PC-9 (cell line): ENCODE measurements around the gene SFSWAP. TPM values are rescaled to one million over a fixed set of nuclear protein-coding genes. Genes with fewer than 3 reads are reported as not detected.
"Not testable (repeated sequence)": the region's sequence is repeated elsewhere in the genome, so short reads cannot be mapped to it uniquely, and the experiment has no call there.

Source experiments
- BruUV-seq: library from RNA; stranded (reverse); fragments of 400-500 nt; replicated peaks from 2 replicates; lab custom pipeline; 2021; lab: Mats Ljungman, UMichigan
- CTCF ChIA-PET: fragments of 300-600 bp; sonication (Branson Sonifier 250); formaldehyde crosslinking; loops from one replicate; lab custom pipeline; 2022; ENCODE audit warnings: antibody characterized with exemption; lab: Charles Lee
- POLR2A ChIA-PET: fragments of 300-600 bp; sonication (Branson Sonifier 250); formaldehyde crosslinking; loops from one replicate; lab custom pipeline; 2022; ENCODE audit warnings: antibody characterized with exemption; ENCODE audit not compliant: unreplicated experiment; lab: Charles Lee
- DNase-seq, 2 experiments: peaks; one replicate each; pipeline versions ENCODE4 v3.0.0 to v3.0.0-alpha.2; 2015 to 2022; ENCODE audit warnings: mixed read lengths in 1 of 2
- H2AFZ ChIP-seq: fragments of 200-600 bp; sonication (generic); 2 replicates; pipeline ENCODE4 v1.8.1; 2017; ENCODE audit warnings: antibody characterized with exemption
- H3F3A ChIP-seq: fragments of 200-600 bp; sonication (generic); 2 replicates; pipeline ENCODE4 v1.8.1; 2017; ENCODE audit warnings: antibody characterized with exemption, mild to moderate bottlenecking, low read depth; ENCODE audit not compliant: insufficient read depth
- H3K27ac ChIP-seq: fragments of 200-600 bp; sonication (generic); 2 replicates; pipeline ENCODE4 v1.6.1; 2016; ENCODE audit warnings: mixed run types
- H3K27me3 ChIP-seq: fragments of 200-600 bp; sonication (generic); 2 replicates; pipeline ENCODE4 v1.6.1; 2016; ENCODE audit warnings: low read depth, mixed run types; ENCODE audit not compliant: insufficient read depth
- H3K36me3 ChIP-seq: fragments of 200-600 bp; sonication (generic); 2 replicates; pipeline ENCODE4 v1.6.1; 2016; ENCODE audit warnings: low read depth, mixed run types
- H3K4me1 ChIP-seq: fragments of 200-600 bp; sonication (generic); replicated peaks from 2 replicates; pipeline ENCODE4 v1.6.1; 2016; ENCODE audit warnings: mixed run types; ENCODE audit not compliant: insufficient read depth
- H3K4me2 ChIP-seq: fragments of 200-600 bp; sonication (generic); 2 replicates; pipeline ENCODE4 v1.6.1; 2017; ENCODE audit warnings: mixed run types
- H3K4me3 ChIP-seq: fragments of 200-600 bp; sonication (generic); 2 replicates; pipeline ENCODE4 v1.6.1; 2016; ENCODE audit warnings: mixed run types
- H3K79me2 ChIP-seq: fragments of 200-600 bp; sonication (generic); 2 replicates; pipeline ENCODE4 v1.6.1; 2017; ENCODE audit warnings: low read depth, mixed run types
- H3K9me2 ChIP-seq: fragments of 200-600 bp; sonication (generic); 2 replicates; pipeline ENCODE4 v1.8.1; 2017; ENCODE audit warnings: mild to moderate bottlenecking; ENCODE audit not compliant: insufficient read depth
- H3K9me3 ChIP-seq: fragments of 200-600 bp; sonication (generic); 2 replicates; pipeline ENCODE4 v1.8.1; 2016; ENCODE audit warnings: low read depth; ENCODE audit not compliant: insufficient read depth
- H4K20me1 ChIP-seq: fragments of 200-600 bp; sonication (generic); 2 replicates; pipeline ENCODE4 v1.8.1; 2017; ENCODE audit not compliant: insufficient read depth
- EZH2 ChIP-seq: fragments of 200-600 bp; sonication (generic); IDR thresholded peaks from 2 replicates; pipeline ENCODE4 v1.8.0; 2017; ENCODE audit warnings: antibody characterized with exemption, low read depth
- intact Hi-C: fragments of 100-400 bp; cut with micrococcal nuclease; formaldehyde crosslinking; loops from one replicate; pipeline ENCODE4 v1.10.0; 2022; ENCODE audit not compliant: unreplicated experiment
- total RNA-seq: library from RNA; stranded (reverse); gene quantifications from 2 replicates; pipeline ENCODE4 v1.2.3, GENCODE V29; 2021
- TF ChIP-seq, protein P1 (sequence below): fragments of 200-600 bp; sonication (generic); conservative IDR thresholded peaks from 2 replicates; pipeline ENCODE4 v1.6.1; 2017; ENCODE audit warnings: mixed run types, antibody characterized with exemption, mild to moderate bottlenecking, moderate library complexity

Gene SFSWAP
- total RNA-seq, 1 experiment from 2014 or later, result 40.7 TPM

DNA sequence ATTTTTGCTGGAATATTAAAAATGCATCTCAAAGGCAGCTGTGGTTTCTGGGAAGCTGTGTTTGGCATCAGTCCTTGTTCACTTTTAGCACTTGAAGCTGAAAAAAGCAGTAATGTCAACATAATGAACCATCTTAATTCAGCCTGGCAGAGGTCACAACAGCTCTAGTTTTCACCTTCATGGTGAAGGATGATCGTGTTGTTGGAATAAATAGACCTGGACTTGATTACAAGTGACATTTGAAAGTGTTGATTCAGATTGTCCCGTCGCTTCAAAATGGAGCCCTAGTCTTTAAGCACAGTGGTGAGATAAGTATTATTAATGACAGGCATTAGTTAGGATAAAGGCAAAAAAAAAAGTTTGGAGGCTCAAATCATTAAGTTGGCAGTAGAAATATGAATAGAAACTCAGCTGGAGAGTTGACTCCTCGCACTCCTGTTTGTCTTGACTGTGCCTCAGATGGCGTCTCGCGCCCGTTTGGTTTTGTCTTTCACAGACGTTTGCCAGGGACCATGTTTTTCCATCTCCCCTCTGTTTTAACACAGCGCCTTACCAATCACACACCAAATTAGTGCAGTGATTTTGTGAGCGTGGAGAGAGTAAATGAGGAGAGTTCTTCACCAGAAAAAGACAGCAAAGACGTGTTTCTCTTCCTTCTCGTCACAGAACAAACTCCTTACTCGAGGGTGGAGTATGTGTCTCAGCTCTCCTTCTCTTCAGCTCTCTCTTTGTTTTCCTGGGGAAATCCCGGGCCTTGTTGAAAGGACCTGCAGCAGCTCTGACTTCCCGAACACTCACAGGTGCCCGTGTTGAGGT lies 63.9 kb downstream of the SFSWAP start:
- H3K9me3 ChIP-seq, result no peaks in the 10 kb centered on the region
- no peaks in the 10 kb centered on the region for H3K27me3 ChIP-seq
- POLR2A ChIA-PET, result no interaction called here
- no peak overlapping the region for H3K4me2 ChIP-seq
- intact Hi-C loops, result no loop called here
- no peak overlapping the region for H3K27ac ChIP-seq
- peaks cover 6% of the 10 kb centered on the region; the same call in 1 of the 2 replicates for H3F3A ChIP-seq
- no peaks in the 10 kb centered on the region for H3K79me2 ChIP-seq
- no peak overlapping the region for H2AFZ ChIP-seq
- H3K36me3 ChIP-seq, result 0 out of 2 replicates have a peak, but pooled peaks cover 9% of the 10 kb centered on the region
- BruUV-seq, result no TSS peak
- DNase-seq, result no peak
- no peak overlapping the region for H3K4me3 ChIP-seq
- CTCF ChIA-PET, result no interaction called here
- H4K20me1 ChIP-seq, result peaks cover 12% of the 10 kb centered on the region
- no peak for TF ChIP-seq EZH2
- H3K4me1 ChIP-seq, result no peaks in the 10 kb centered on the region
- no peaks in the 10 kb centered on the region for H3K9me2 ChIP-seq

DNA sequence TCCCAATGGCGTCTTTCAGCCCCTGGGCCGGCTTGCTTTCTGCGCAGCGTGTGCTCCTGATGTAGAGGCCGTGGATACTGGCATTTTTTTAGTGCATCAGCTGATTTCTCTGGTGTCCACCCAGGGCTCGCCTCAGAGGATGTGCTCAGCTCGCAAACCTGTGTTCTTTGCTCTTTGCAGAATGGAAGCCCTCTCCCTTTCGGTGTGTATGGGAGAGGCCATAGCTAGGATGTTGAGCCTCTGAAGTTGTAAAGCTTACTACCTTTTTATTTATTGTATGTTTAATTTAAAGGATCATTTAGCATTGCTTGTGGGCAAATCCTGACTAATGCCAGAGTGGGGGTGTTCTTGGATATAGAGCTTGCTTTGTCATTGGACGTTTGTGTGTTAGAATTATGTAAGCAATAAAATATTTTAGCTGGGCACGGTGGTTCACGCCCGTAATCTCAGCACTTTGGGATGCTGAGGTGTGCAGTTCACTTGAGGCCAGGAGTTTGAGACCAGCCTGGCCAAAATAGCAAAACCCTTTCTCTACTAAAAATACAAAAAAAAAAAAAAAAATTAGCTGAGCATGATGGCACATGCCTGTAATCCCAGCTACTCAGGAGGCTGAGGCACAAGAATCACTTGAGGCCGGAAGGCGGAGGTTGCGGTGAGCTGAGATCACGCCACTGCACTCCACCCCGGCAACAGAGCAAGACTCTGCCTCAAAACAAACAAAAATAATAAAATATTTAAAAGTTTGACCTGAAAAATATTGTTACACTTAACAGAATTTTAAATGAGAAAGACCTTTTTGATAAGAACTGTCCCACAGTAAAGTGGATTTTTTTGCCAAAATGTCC lies 64.7 kb downstream of the SFSWAP start:
- intact Hi-C loops, result no loop called here
- Histone ChIP-seq H3K4me2 (no peak overlapping the region), H2AFZ (no peak overlapping the region), H3K9me3 (no peaks in the 10 kb centered on the region), H3K4me3 (no peak overlapping the region), H4K20me1 (peaks cover 12% of the 10 kb centered on the region), H3K27ac (no peak overlapping the region), H3K9me2 (no peaks in the 10 kb centered on the region), H3K36me3 (peaks cover 11% of the 10 kb centered on the region; the same call in 1 of the 2 replicates), H3K79me2 (no peaks in the 10 kb centered on the region), H3K27me3 (no peaks in the 10 kb centered on the region), H3F3A (peaks cover 6% of the 10 kb centered on the region; the same call in 1 of the 2 replicates), H3K4me1 (no peaks in the 10 kb centered on the region)
- POLR2A ChIA-PET, result no interaction called here
- no peak for TF ChIP-seq EZH2
- BruUV-seq, result no TSS peak
- DNase-seq, result no peak
- CTCF ChIA-PET, result no interaction called here

DNA sequence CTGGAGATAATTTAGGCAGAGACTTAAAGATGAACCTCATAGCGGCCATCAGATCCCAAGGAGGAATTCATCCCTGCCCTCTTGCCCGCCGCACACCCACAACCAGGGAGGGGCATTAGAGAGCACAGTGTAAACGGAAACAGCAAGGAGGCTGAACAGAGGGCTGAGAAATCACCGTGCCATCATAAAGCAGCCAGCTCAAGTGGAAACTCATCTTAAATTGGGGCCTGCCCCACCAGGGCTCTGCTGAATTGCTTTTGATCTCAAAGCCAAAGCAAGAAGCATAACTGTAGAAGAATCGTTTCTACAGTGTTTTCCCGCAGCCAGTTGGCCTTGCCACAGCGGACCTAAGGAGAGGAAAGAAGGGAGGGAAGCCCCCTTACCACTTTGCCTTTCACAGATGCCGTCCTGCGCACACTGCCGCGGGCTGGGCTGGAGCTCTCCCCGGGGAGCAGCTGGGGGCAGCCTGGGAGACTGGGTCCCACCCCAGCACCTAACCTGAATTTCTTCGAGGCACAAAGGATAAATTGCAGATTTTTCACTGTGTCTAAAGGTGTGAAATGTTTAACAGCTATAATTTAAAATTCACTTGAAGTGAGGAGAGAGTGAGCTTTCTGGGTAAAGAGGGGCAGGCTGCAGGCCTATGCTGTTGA lies 65.5 kb downstream of the SFSWAP start:
- Histone ChIP-seq H3K27ac (no peak overlapping the region), H3K9me3 (no peaks in the 10 kb centered on the region), H3K27me3 (no peaks in the 10 kb centered on the region), H3K4me3 (no peak overlapping the region), H3K36me3 (peaks cover 14% of the 10 kb centered on the region; the same call in 1 of the 2 replicates), H3K4me1 (no peaks in the 10 kb centered on the region), H2AFZ (no peak overlapping the region), H3K9me2 (no peaks in the 10 kb centered on the region), H4K20me1 (peaks cover 12% of the 10 kb centered on the region), H3F3A (peaks cover 7% of the 10 kb centered on the region; the same call in 1 of the 2 replicates), H3K79me2 (no peaks in the 10 kb centered on the region), H3K4me2 (no peak overlapping the region)
- POLR2A ChIA-PET, result no interaction called here
- CTCF ChIA-PET, result no interaction called here
- intact Hi-C loops, result no loop called here
- TF ChIP-seq, protein P1, sequence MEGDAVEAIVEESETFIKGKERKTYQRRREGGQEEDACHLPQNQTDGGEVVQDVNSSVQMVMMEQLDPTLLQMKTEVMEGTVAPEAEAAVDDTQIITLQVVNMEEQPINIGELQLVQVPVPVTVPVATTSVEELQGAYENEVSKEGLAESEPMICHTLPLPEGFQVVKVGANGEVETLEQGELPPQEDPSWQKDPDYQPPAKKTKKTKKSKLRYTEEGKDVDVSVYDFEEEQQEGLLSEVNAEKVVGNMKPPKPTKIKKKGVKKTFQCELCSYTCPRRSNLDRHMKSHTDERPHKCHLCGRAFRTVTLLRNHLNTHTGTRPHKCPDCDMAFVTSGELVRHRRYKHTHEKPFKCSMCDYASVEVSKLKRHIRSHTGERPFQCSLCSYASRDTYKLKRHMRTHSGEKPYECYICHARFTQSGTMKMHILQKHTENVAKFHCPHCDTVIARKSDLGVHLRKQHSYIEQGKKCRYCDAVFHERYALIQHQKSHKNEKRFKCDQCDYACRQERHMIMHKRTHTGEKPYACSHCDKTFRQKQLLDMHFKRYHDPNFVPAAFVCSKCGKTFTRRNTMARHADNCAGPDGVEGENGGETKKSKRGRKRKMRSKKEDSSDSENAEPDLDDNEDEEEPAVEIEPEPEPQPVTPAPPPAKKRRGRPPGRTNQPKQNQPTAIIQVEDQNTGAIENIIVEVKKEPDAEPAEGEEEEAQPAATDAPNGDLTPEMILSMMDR, result no peak
- no peak for TF ChIP-seq EZH2
- no TSS peak for BruUV-seq
- DNase-seq, result no peak

DNA sequence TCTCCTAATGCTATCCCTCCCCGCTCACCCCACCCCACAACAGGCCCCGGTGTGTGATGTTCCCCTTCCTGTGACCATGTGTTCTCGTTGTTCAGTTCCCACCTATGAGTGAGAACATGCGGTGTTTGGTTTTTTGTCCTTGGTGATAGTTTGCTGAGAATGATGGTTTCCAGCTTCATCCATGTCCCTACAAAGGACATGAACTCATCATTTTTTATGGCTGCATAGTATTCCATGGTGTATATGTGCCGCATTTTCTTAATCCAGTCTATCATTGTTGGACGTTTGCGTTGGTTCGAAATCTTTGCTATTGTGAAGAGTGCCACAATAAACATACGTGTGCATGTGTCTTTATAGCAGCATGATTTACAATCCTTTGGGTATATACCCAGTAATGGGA lies 66.4 kb downstream of the SFSWAP start:
- H3K36me3 ChIP-seq, H3K4me2 ChIP-seq, H3K27ac ChIP-seq, CTCF ChIA-PET, H3K4me1 ChIP-seq, H3K27me3 ChIP-seq, DNase-seq, intact Hi-C loops, POLR2A ChIA-PET, H2AFZ ChIP-seq, BruUV-seq, H3K4me3 ChIP-seq, H3K9me2 ChIP-seq, H3K79me2 ChIP-seq, H3K9me3 ChIP-seq: not testable (repeated sequence)
- Histone ChIP-seq H4K20me1 (peaks cover 12% of the 10 kb centered on the region), H3F3A (peaks cover 14% of the 10 kb centered on the region; the same call in 1 of the 2 replicates)
